Lower leg skin (tissue), 3 donors: Measurements from ENCODE around the gene BCAR1.

Experiments
- POLR2A ChIP-seq, 2 donors: fragments of 450-650 bp; IDR thresholded peaks; one replicate each; pipeline ENCODE4 v1.6.1; 2016 to 2017; ENCODE audit warnings: antibody characterized with exemption in 2 of 2, mild to moderate bottlenecking in 1 of 2, moderate library complexity in 1 of 2
- TF ChIP-seq, protein P1 (sequence below), 3 donors: fragments of 450-650 bp; IDR thresholded peaks; one replicate each; pipeline ENCODE4 v1.5.1; 2016; ENCODE audit warnings: antibody characterized with exemption in 3 of 3, mild to moderate bottlenecking in 3 of 3, moderate library complexity in 2 of 3

DNA sequence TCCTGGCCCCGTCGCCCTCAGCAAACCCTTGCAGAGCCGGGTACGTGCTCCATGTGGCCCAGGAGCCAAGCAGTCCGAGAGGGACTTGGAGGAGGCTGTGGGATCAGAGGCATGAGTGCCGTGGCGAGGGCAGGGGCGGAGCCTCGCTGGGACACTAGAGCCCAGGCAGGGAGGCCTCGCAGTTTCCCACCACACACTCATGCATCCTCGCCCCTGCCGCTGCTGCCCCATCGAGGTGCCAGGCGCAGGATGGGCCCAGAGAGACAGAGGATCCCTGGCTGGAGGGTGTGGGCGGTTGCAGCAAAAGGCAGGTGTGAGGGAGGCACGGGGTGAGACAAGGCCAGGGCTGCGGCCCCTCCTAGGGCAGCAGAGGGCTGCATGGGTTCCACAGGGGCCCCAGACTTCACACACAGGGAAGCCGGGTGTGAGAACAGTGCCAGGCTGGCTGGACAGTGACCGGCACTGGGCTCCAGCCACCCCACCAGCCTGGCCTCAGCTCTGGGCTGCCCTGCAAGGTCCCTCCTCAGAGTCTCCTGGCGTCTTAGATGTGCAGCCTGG, 7.7 kb downstream of the BCAR1 start:
- TF ChIP-seq, protein P1, sequence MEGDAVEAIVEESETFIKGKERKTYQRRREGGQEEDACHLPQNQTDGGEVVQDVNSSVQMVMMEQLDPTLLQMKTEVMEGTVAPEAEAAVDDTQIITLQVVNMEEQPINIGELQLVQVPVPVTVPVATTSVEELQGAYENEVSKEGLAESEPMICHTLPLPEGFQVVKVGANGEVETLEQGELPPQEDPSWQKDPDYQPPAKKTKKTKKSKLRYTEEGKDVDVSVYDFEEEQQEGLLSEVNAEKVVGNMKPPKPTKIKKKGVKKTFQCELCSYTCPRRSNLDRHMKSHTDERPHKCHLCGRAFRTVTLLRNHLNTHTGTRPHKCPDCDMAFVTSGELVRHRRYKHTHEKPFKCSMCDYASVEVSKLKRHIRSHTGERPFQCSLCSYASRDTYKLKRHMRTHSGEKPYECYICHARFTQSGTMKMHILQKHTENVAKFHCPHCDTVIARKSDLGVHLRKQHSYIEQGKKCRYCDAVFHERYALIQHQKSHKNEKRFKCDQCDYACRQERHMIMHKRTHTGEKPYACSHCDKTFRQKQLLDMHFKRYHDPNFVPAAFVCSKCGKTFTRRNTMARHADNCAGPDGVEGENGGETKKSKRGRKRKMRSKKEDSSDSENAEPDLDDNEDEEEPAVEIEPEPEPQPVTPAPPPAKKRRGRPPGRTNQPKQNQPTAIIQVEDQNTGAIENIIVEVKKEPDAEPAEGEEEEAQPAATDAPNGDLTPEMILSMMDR (IDR thresholded peaks at IDR 0.05): no peak
- TF ChIP-seq POLR2A (IDR thresholded peaks at IDR 0.05): no peak
